SK-N-SH treated with all-trans-retinoic acid at 6 μM for 48 hours (cell line): ENCODE results near the gene PAK2.

Experiments
- ATAC-seq: fragments of 200-7000 bp; cut with Tn5 transposase; 3 replicates; pipeline ENCODE4 v1.9.1; 2020; ENCODE audit warnings: mild to moderate bottlenecking, moderate library complexity
- ARNTL ChIP-seq: fragments of 450-650 bp; formaldehyde crosslinking; IDR thresholded peaks from 2 replicates; pipeline ENCODE4 v1.5.0; 2020; ENCODE audit warnings: low read depth, mild to moderate bottlenecking, moderate library complexity, borderline replicate concordance
- BACH2 ChIP-seq: fragments of 250-450 bp; sonication (Bioruptor Pico); IDR thresholded peaks from 2 replicates; pipeline ENCODE4 v1.9.0; 2021; ENCODE audit warnings: mild to moderate bottlenecking, borderline replicate concordance
- CSDC2 ChIP-seq: fragments of 250-450 bp; sonication (Bioruptor Pico); IDR thresholded peaks from 2 replicates; pipeline ENCODE4 v1.5.0; 2020; ENCODE audit warnings: mild to moderate bottlenecking, moderate library complexity
- ESRRG ChIP-seq: fragments of 250-450 bp; sonication (Bioruptor Pico); IDR thresholded peaks from 2 replicates; pipeline ENCODE4 v1.6.1; 2021; ENCODE audit warnings: mild to moderate bottlenecking
- ISL1 ChIP-seq: fragments of 250-450 bp; sonication (Bioruptor Pico); IDR thresholded peaks from 2 replicates; pipeline ENCODE4 v2.1.2; 2022; ENCODE audit warnings: mild to moderate bottlenecking, moderate library complexity
- OSR1 ChIP-seq: fragments of 250-450 bp; sonication (Bioruptor Pico); IDR thresholded peaks from 2 replicates; pipeline ENCODE4 v1.8.0; 2022; ENCODE audit warnings: moderate library complexity, mild to moderate bottlenecking, inconsistent platforms
- PPARA ChIP-seq: fragments of 250-450 bp; sonication (Bioruptor Pico); IDR thresholded peaks from 2 replicates; pipeline ENCODE4 v1.5.0; 2020; ENCODE audit warnings: mild to moderate bottlenecking, borderline replicate concordance
- RARB ChIP-seq: fragments of 250-450 bp; sonication (Bioruptor Pico); IDR thresholded peaks from 2 replicates; pipeline ENCODE4 v1.8.0; 2021; ENCODE audit warnings: mild to moderate bottlenecking, moderate library complexity
- SNAI2 ChIP-seq: fragments of 250-450 bp; sonication (Bioruptor Pico); IDR thresholded peaks from 2 replicates; pipeline ENCODE4 v1.5.0; 2020; ENCODE audit warnings: mild to moderate bottlenecking, moderate library complexity
- TCF4 ChIP-seq: fragments of 250-450 bp; sonication (Bioruptor Pico); IDR thresholded peaks from 2 replicates; pipeline ENCODE4 v1.8.0; 2021; ENCODE audit warnings: mild to moderate bottlenecking, moderate library complexity, borderline replicate concordance
- TOX ChIP-seq: fragments of 250-450 bp; sonication (Bioruptor Pico); IDR thresholded peaks from 2 replicates; pipeline ENCODE4 v1.8.0; 2021; ENCODE audit warnings: mild to moderate bottlenecking, moderate library complexity, borderline replicate concordance
- TSHZ2 ChIP-seq: fragments of 250-450 bp; sonication (Bioruptor Pico); IDR thresholded peaks from 2 replicates; pipeline ENCODE4 v1.5.0; 2020; ENCODE audit warnings: mild to moderate bottlenecking, moderate library complexity
- ZC3H10 ChIP-seq: fragments of 250-450 bp; sonication (Bioruptor Pico); IDR thresholded peaks from 2 replicates; pipeline ENCODE4 v1.5.1; 2021; ENCODE audit warnings: mild to moderate bottlenecking, moderate library complexity
- ZFP3 ChIP-seq: fragments of 250-450 bp; sonication (Bioruptor Pico); IDR thresholded peaks from 2 replicates; pipeline ENCODE4 v1.5.0; 2020; ENCODE audit warnings: mild to moderate bottlenecking, moderate library complexity
- ZFP30 ChIP-seq: fragments of 450-650 bp; formaldehyde crosslinking; IDR thresholded peaks from 2 replicates; pipeline ENCODE4 v1.5.0; 2022; ENCODE audit warnings: mild to moderate bottlenecking, moderate library complexity
- ZNF565 ChIP-seq: fragments of 450-650 bp; formaldehyde crosslinking; conservative IDR thresholded peaks from 2 replicates; pipeline ENCODE4 v1.5.0; 2020; ENCODE audit warnings: low read depth, mild to moderate bottlenecking, moderate library complexity
- ZNF70 ChIP-seq: fragments of 450-650 bp; formaldehyde crosslinking; IDR thresholded peaks from 2 replicates; pipeline ENCODE4 v1.5.0; 2020; ENCODE audit warnings: mild to moderate bottlenecking, moderate library complexity
- ZNF8 ChIP-seq: fragments of 450-650 bp; formaldehyde crosslinking; IDR thresholded peaks from 2 replicates; pipeline ENCODE4 v1.5.0; 2020; ENCODE audit warnings: mild to moderate bottlenecking, moderate library complexity
- TF ChIP-seq, protein P1 (sequence below): fragments of 250-450 bp; sonication (Bioruptor Pico); IDR thresholded peaks from 2 replicates; pipeline ENCODE4 v1.8.0; 2021; ENCODE audit warnings: low read depth, mild to moderate bottlenecking, moderate library complexity, borderline replicate concordance
- TF ChIP-seq, protein P2 (sequence below): fragments of 250-450 bp; sonication (Bioruptor Pico); IDR thresholded peaks from 2 replicates; pipeline ENCODE4 v1.5.1; 2021; ENCODE audit warnings: mild to moderate bottlenecking, moderate library complexity
- TF ChIP-seq, protein P3 (sequence below): fragments of 250-450 bp; sonication (Bioruptor Pico); IDR thresholded peaks from 2 replicates; pipeline ENCODE4 v1.5.1; 2020; ENCODE audit warnings: low read depth, mild to moderate bottlenecking, moderate library complexity
- TF ChIP-seq, protein P4 (sequence below): fragments of 250-450 bp; sonication (Bioruptor Pico); IDR thresholded peaks from 2 replicates; pipeline ENCODE4 v1.8.0; 2020; ENCODE audit warnings: mild to moderate bottlenecking, moderate library complexity, borderline replicate concordance

Gene PAK2

DNA sequence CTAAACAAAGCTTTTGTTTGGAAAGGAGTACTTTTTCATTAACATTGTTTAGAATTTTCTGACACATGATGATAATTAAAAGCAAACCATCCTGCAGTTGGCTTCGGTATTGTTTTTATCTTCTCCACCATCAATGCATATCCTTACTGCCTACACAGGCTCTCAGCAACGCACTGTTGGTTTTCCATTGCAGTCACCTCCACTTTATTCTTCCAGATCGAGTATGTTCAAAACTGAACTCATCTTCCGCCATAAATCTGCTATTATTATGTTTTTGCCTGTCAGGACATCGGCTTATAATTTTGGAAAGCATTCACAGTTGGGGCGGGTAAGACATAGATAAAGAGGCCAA, 127.5 kb downstream of the PAK2 start:
- ATAC-seq, result peak; percentile 9
- TF ChIP-seq ZNF565 (CRISPR knock-in tag) (no peak), ESRRG (CRISPR knock-in tag) (no peak), ISL1 (CRISPR knock-in tag) (no peak), ARNTL (CRISPR knock-in tag) (no peak), TOX (no peak), TSHZ2 (CRISPR knock-in tag) (no peak), ZFP30 (no peak), RARB (CRISPR knock-in tag) (no peak), CSDC2 (CRISPR knock-in tag) (no peak), ZFP3 (CRISPR knock-in tag) (no peak), TCF4 (CRISPR knock-in tag) (no peak), ZNF70 (CRISPR knock-in tag) (no peak), PPARA (CRISPR knock-in tag) (no peak), BACH2 (CRISPR knock-in tag) (no peak), ZNF8 (no peak), ZC3H10 (CRISPR knock-in tag) (no peak)
- TF ChIP-seq, protein P1, sequence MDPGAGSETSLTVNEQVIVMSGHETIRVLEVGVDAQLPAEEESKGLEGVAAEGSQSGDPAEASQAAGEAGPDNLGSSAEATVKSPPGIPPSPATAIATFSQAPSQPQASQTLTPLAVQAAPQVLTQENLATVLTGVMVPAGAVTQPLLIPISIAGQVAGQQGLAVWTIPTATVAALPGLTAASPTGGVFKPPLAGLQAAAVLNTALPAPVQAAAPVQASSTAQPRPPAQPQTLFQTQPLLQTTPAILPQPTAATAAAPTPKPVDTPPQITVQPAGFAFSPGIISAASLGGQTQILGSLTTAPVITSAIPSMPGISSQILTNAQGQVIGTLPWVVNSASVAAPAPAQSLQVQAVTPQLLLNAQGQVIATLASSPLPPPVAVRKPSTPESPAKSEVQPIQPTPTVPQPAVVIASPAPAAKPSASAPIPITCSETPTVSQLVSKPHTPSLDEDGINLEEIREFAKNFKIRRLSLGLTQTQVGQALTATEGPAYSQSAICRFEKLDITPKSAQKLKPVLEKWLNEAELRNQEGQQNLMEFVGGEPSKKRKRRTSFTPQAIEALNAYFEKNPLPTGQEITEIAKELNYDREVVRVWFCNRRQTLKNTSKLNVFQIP, result no peak
- TF ChIP-seq, protein P2, sequence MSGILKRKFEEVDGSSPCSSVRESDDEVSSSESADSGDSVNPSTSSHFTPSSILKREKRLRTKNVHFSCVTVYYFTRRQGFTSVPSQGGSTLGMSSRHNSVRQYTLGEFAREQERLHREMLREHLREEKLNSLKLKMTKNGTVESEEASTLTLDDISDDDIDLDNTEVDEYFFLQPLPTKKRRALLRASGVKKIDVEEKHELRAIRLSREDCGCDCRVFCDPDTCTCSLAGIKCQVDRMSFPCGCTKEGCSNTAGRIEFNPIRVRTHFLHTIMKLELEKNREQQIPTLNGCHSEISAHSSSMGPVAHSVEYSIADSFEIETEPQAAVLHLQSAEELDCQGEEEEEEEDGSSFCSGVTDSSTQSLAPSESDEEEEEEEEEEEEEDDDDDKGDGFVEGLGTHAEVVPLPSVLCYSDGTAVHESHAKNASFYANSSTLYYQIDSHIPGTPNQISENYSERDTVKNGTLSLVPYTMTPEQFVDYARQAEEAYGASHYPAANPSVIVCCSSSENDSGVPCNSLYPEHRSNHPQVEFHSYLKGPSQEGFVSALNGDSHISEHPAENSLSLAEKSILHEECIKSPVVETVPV (CRISPR knock-in tag), result no peak
- TF ChIP-seq, protein P3, sequence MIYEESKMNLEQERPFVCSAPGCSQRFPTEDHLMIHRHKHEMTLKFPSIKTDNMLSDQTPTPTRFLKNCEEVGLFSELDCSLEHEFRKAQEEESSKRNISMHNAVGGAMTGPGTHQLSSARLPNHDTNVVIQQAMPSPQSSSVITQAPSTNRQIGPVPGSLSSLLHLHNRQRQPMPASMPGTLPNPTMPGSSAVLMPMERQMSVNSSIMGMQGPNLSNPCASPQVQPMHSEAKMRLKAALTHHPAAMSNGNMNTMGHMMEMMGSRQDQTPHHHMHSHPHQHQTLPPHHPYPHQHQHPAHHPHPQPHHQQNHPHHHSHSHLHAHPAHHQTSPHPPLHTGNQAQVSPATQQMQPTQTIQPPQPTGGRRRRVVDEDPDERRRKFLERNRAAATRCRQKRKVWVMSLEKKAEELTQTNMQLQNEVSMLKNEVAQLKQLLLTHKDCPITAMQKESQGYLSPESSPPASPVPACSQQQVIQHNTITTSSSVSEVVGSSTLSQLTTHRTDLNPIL (CRISPR knock-in tag), result no peak

DNA sequence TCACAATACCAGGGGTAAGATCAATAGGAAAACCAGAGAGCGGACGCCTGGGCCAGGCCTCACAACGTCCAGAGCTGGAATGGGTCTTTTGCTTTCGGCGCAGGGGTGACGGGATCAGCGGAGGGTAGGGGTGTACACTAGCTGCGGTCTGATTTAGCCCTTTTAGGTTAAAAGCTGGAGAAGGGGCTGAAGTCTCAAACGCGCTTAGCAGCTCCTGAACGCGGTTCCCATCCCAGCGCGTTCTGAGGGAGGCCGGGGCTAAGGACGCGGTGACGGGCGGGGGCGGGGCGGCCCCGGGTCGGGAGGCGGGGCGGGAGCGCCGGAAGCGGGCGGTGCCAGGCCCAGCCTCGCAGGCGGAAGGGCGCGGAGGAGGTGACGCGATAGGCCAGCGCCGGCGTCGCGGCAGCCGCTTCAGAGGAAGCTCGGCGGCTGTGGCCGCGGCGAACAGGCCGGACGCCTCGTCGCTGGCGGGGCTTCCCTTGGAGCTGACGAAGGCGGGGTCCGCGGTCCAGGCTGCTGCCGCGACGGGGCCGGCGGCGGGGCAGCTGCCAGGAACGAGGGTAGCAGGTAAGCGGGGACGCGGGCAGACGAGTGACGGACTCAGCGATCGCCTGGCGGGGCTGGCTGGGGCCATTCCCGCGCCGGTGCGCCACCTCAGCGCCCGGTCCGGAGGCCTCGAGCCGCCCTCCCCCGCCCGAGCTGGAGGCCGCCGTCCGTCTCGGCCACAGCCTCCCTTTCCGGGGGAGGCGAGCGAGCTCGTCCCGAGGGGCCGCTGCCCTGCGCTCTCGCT, 128.0 kb downstream of the PAK2 start, which contains the start of gene SENP5:
SENP5 (plus strand) TSS at position 414 of the 790 bp plus-strand sequence. CDS start 17,262 bp downstream, outside the sequence.
- peak; percentile 94 for ATAC-seq
- no peak for TF ChIP-seq ARNTL (CRISPR knock-in tag)

- peak; percentile 62 for ATAC-seq
- TF ChIP-seq PPARA (CRISPR knock-in tag), result no peak
- TF ChIP-seq TSHZ2 (CRISPR knock-in tag), result no peak
- TF ChIP-seq SNAI2, result no peak
- no peak for TF ChIP-seq OSR1 (CRISPR knock-in tag)
- TF ChIP-seq, protein P2 (CRISPR knock-in tag), result no peak
- no peak for TF ChIP-seq TCF4 (CRISPR knock-in tag)
- no peak for TF ChIP-seq RARB (CRISPR knock-in tag)
- TF ChIP-seq, protein P3 (CRISPR knock-in tag), result no peak
- TF ChIP-seq, protein P4, sequence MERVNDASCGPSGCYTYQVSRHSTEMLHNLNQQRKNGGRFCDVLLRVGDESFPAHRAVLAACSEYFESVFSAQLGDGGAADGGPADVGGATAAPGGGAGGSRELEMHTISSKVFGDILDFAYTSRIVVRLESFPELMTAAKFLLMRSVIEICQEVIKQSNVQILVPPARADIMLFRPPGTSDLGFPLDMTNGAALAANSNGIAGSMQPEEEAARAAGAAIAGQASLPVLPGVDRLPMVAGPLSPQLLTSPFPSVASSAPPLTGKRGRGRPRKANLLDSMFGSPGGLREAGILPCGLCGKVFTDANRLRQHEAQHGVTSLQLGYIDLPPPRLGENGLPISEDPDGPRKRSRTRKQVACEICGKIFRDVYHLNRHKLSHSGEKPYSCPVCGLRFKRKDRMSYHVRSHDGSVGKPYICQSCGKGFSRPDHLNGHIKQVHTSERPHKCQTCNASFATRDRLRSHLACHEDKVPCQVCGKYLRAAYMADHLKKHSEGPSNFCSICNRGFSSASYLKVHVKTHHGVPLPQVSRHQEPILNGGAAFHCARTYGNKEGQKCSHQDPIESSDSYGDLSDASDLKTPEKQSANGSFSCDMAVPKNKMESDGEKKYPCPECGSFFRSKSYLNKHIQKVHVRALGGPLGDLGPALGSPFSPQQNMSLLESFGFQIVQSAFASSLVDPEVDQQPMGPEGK (CRISPR knock-in tag), result no peak
- no peak for TF ChIP-seq CSDC2 (CRISPR knock-in tag)
- TF ChIP-seq ZFP30, result no peak
- no peak for TF ChIP-seq ZNF70 (CRISPR knock-in tag)
- TF ChIP-seq ISL1 (CRISPR knock-in tag), result no peak
These were observed 128.6 kb downstream of the PAK2 start for GRCh38 chr3:196868297-196868661.
